ENCODE results near the gene RBM38.
"Not testable (repeated sequence)": the region's sequence is repeated elsewhere in the genome, so short reads cannot be mapped to it uniquely, and the experiment has no call there.

Gene RBM38

DNA sequence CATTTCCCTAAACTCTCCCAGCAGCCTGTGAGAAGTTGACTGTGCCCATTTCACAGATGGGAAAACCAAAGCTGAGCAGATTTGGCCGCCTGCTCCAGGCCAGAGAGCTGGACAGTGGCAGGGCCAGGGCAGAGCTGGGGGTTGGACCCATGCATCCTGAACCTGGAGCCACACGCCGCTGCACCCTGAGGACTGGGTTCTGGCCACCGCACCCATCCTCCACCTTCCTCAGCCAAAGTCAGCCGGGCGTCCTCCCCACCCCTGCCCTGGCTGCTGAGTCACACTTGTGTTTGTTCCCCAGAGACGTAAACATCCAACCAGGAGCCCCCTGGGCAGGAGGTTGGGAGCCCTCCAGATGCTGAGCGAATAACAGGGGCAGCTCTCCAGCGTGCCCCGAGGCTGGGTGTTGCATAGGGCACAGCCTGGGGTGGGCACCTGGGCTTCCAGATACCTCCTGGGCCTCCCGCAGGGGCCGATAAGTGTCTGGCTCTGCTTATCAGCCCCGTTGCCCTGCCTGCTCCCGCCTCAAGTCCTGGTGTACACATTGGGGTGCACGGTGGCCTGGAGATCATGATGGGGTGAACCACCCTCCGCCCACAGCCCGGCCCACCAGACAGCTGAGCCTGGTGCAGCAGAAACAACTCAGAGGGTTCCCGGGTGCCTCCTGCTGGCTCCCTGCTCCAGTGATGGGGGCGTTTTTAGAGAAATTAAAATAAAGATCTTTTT lies 23.8 kb downstream of the RBM38 start:
- no peak for FAIRE-seq
- no peak for DNase-seq (ENCODE audit: extremely low spot score, insufficient read length, low read depth)

DNA sequence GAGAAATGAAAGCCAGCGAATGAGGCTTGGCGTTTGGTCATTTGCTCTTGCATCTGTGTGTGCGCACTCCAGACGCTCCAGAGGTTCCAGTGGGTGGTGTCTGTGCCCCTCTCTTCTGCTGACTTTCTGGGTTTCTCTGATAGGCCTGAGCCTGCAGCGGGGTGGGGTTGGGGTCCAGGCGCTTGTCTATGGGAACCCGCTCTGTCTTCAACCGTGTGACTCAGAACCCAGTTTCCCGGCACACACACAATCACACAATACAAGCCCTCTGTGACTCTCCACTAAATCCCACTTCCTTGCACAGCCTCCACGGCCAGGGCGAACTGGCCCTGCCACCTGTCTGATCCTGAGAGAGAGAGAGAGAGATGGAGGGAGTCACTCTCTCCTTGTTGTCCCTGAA lies 24.6 kb downstream of the RBM38 start:
- DNase-seq (ENCODE audit: extremely low spot score, insufficient read length, low read depth) (no peak), FAIRE-seq (no peak)

DNA sequence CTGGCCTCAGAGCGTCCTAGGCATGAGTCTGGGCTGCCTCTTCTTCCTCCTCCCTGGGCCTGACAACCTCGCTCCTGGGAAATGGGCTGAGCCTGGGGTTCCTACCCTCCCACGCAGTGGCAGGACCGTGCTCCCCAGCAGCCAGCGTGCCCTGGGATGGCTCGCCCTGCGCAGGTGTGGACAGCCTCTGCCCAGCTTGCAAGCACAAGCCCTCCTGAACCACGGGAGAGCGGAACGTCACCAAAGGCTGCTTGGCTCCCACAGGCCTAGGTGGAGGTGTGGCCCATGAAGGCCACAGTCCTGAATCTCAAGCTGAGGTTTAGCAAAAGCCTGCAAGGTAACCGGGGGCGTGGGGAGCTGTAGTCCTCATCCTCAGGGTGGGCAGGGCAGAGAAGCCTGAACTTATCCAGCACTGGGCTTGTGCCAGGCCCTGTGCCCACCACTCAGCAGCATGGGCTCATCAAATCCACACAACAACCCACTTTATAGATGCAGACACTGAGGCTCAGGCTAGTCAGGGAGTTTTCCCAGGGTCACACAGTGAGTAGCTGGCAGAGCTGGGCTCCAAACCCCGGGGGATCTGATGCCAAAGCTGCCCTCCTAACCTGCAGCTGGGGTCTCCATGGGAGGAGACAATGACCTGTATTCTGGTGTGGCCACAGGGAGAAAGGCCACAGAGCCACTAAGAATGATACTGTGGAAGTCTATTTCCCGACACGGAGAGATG lies 25.3 kb downstream of the RBM38 start:
- DNase-seq (ENCODE audit: extremely low spot score, insufficient read length, low read depth) (no peak), FAIRE-seq (no peak)

DNA sequence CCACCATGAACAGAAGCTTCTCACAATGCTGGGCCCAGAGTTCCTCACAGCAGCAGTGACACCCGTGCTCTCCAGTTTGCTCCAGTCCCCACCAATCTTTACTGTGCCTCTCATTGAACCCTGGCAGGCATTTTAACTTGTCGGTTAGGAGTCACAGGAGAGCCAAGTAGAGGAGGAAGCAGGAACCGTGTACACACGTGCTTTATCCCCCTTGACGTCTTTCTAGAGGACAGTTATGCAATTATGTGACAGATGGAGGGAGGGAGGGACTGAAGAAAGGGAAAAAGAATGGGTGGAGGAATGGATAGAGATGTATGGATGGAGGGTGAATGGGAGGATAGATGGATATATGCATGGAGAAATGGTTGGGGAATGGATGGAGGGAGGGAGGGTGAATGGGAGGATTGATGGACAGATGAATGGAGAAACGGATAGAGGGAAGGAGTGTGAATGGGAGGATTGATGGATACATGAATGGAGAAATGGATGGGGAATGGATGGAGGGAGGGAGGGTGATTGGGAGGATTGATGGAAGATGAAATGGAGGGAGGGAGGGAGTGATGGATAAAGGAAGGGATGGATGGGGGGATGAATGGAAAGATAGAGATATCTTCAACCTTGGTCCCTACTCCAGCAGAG lies 26.0 kb downstream of the RBM38 start:
- no peak for FAIRE-seq
- DNase-seq (ENCODE audit: extremely low spot score, insufficient read length, low read depth) = no peak

DNA sequence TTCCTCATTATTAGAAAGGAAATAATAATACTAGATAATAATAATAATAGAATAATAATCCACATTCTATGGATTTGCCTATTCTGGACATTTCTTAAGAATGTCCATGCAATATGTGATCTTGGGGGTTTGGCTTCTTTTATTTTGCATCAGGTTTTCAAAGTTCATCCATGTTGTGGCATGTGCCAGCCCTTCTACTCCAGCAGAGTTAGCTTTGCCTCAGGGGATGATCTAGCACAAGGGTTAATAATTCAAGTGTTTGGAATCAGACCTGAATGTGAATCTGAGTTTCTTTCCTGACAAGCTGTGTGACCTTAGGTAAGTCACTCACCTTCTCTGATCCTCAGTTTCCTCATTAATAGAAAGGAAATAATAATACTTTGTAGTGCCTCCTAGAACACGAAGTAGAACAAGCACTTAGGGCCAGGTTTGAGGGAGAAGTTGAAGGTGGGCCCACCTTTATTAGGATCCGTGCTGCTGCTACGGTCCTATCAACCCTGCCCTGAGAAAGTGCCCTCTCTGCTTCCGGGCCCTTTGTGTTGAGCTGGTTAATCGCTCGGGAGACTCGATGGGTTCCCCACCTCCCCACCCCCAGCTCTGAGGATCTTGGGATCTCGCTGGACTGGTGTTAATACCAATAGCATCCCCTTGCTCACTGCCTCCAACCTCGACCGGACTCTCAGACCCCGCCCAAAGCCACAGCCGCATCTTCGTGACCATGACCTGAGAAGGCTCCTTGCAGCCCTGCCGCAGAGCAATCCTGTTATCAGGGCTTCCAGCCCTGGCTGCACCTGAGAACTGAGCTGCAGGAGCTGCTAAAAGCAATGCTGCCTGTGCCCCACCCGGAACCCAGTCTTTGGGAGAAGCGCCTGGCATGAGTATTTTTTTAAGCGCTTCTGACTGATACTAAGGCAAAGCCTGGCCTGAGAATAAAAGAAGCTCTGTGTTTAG lies 26.9 kb downstream of the RBM38 start:
- FAIRE-seq (no peak), DNase-seq (ENCODE audit: extremely low spot score, insufficient read length, low read depth) (no peak)

DNA sequence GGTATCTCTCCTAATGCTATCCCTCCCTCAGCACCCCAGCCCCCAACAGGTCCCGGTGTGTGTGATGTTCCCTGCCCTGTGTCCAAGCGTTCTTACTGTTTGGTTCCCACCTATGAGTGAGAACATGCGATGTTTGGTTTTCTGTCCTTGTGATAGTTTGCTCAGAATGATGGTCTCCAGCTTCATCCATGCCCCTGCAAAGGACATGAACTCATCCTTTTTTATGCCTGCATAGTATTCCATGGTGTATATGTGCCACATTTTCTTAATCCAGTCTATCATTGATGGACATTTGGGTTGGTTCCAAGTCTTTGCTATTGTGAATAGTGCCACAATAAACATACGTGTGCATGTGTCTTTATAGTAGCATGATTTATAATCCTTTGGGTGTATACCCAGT lies 28.3 kb downstream of the RBM38 start:
- FAIRE-seq; DNase-seq (ENCODE audit: extremely low spot score, insufficient read length, low read depth): not testable (repeated sequence)

DNA sequence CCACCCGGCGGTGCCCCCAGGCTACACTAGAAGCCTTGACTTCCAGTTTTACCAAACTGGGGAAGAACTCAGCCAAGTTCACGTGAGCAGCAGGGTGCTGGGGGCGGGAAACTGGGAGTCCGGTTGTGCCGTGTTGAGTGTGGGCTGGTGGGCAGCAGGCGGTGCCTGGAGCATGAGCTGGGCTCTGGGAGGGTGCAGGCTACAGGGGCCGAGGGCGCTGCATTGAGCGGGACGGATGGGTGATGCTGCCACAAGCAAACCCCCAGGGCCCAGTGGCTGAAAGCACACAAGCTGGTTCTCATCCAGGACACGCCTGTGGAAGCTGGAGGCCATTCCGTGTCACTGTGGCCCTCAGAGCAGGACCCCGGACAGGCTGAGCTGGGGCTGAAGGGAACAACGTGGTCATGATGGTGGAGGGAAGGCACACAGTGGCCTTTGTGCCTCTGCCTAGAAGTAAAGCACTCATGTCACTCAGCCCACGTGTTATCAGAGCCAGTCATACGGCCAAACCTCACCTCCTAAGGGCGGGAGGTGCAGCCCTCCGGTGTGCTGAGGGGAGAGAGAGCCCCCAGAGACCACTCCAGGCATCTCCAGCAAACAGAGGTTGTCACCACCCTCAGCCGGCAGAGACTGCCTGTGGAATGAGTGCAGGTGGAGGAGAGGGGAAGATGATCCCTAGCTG lies 29.5 kb downstream of the RBM38 start:
- DNase-seq (ENCODE audit: extremely low spot score, insufficient read length, low read depth) = no peak
- no peak for FAIRE-seq

DNA sequence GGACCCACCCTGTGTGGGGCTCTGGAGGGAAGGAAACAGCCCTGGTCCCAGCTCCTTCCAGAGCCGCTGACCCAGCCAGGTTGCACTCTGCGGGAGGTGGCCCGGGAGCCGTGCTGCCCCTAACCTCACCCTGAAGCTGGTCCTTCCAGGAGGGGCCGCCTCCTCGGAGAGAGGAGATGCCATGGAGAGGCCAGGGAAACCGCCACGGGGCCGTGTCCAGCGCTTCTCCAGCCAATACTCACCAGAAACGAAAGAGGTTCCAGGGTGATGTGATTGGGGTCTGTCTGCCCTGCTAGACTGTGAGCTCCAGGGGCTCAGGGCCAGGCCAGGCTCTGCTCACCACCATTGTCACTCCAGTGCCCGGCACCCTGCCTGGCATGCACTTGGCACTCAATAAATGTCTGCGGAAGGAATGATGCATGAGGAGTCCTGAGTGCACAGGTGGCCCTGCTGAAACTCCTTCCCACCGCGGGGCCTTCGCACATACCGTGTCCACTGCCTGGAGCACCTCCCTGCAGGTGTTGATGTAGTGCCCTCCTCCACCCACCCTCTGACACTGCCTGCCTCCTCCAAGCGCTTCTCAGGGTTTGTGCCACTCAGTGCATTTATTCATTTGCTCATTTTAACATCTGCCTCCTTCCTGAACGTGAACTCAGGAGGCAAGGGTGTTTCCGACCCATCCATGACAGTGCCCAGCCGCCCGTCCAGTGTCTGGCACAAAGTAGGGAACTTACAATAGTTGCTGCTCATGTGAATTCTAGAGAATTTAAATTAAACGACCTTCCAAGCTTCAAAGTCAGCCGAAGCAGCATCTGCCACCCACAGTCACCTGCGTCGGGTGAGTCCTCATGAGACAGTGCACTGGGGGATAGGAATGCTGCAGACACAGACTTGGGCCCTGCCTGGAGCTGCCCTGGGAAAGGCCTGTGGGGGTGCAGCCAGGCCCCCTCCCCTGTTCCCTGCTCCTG lies 30.3 kb downstream of the RBM38 start:
- DNase-seq (ENCODE audit: extremely low spot score, insufficient read length, low read depth) (no peak), FAIRE-seq (no peak)

DNA sequence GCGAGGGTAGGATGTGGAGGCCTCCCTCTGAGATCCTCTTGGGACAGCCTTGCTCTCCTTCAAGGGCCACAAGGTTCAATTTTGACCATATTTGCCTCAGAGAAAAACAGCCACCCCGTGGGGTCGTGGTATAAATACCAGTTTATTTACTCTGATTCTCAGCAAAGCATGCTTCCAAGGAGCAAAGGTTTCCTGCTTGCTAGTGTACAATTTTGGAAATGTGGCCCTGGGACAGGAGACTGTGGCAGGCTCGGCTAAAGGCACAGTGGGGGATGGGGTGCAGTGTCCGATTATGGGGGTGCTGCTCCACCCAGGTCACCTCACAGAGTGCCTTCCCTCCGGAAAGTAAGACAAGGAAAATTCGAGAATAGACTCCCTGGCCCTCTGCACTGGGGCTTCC lies 31.1 kb downstream of the RBM38 start:
- FAIRE-seq (no peak), DNase-seq (ENCODE audit: extremely low spot score, insufficient read length, low read depth) (no peak)

DNA sequence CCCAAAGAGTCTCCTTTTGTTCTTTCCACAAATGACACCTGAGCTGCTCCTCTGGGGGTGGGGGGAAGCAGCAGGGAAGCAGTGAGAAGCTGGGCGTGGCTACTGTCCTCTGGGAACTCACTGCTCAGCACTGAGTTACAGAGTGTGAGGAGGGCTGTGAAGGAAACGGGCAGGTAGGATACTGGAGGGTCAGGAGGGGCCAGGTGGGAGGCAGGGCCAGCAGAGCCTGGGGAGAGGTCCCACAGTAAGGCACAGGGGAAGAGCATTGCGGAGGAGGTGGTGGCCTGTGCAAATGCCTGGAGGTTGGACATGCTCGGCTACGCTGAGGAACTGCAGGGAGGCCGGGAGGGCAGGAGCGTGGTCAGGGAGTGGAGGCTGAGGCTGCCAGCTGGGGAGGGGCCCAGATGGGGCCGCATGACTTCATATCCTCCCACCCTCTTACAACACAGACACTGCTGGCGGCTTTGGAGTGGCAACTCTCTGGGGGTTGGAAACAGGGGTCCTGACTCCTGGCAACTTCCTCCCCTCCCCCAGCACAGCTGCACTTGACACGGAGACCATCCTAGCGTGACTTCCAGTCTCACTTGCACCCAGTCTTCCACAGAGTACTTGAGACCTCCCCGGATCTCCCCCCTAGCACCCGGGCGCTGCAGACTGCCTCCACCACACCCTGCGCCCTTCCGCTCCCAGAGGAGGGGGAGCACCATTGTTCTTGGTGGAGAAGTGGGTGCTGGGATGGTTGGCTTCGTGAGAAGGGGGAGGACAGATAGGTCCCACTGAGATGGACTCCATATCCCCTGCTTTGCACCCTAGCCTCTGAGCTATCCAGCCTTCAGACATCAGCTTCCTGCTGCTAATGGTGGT lies 34.2 kb downstream of the RBM38 start:
- FAIRE-seq = no peak
- DNase-seq (ENCODE audit: extremely low spot score, insufficient read length, low read depth) = no peak

DNA sequence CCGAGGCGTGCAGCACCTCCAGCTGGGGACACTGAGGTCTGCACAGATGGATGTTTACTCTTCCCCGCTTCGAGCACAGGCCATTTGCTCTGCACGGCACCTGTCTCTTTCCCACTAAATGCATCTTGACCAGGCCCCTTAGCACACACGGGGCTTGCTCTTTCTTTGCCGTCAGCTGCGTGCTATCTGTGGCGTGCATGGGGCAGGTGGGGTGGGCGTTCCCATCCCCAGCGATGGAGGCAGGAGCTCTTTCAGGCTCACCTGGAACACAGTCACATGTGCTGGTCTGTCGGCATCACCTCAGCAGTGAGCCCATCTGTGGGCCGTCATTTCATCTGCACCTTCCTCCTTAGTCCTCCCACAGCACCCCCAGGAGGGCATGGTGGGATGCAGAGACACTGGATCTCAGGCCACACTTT lies 35.1 kb downstream of the RBM38 start:
- no peak for DNase-seq (ENCODE audit: extremely low spot score, insufficient read length, low read depth)
- FAIRE-seq = no peak

DNA sequence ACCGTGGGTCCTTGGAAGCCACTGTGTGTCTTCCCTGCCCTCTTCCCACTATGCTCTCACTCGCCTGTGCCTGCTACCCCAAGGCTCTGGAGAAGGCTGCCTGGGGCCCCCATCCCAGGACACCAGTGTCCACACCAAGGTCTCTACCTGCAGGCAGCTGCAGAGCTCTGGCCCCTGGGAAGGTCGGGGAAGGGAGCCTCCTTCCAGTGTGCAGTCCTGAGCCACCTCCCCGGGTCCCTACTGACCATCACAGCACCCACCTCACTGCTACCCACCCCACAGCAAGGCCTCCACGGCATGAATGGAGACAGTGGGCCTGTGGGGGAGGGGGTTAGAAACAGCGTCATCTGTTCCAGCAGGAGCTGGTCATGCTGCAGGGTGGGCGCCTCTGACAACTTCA lies 35.6 kb downstream of the RBM38 start:
- FAIRE-seq (no peak), DNase-seq (ENCODE audit: extremely low spot score, insufficient read length, low read depth) (no peak)

DNA sequence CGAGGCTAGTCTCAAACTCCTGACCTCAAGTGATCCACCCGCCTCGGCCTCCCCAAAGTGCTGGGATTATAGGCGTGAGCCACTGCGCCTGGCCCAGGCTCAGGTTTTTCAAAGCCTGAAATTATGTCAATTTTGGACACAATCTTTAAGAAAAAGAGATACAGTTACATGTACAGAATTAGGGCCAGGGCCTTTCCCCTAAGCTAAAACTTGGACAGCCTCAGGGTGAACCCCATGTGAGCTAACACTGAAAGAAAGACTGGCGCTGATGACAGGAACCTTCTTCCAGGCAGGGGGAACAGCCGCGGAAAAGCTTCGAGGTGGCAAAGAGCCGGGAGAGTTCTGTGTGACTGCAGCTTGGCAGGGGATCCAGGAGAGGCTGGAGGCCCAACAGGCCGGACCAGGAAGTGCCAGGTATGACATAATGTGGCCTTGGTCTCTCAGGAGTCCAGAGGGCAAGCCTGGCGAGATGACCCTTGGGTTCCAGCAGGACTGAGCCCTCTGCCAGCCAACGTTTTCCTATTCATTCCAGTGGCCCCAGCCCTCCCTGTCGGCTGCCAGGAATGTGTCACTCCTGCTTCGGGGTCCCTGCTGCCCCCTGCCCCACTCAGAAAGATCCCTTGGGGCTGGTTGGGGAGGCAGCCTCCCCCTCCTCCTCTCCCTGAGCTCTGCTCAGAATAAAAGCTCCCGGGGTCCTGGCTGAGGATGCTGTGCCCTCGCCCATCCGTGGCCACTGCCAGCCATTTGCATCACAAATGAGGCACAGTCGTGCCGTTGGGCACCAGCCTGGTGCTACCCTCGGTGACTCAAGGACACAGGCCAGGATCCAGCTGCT lies 37.3 kb downstream of the RBM38 start:
- no peak for DNase-seq (ENCODE audit: extremely low spot score, insufficient read length, low read depth)
- no peak for FAIRE-seq

DNA sequence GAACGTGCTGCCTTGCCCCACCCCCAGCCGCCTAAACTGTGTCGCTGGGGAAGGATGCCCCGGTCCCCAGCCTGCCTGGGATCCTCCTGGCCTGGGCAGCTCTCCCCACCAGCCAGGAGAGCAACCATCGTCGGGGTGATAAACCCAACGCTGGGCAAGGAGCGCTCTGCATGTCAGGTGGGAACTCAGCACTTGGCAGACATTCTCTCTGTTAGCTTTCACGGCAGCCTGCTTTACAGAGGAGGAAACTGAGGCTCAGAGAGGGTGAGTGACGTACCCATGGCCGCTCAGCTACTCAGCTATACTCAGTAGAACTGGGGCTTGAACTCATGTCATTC lies 37.9 kb downstream of the RBM38 start:
- DNase-seq (ENCODE audit: extremely low spot score, insufficient read length, low read depth) = no peak
- FAIRE-seq = no peak

DNA sequence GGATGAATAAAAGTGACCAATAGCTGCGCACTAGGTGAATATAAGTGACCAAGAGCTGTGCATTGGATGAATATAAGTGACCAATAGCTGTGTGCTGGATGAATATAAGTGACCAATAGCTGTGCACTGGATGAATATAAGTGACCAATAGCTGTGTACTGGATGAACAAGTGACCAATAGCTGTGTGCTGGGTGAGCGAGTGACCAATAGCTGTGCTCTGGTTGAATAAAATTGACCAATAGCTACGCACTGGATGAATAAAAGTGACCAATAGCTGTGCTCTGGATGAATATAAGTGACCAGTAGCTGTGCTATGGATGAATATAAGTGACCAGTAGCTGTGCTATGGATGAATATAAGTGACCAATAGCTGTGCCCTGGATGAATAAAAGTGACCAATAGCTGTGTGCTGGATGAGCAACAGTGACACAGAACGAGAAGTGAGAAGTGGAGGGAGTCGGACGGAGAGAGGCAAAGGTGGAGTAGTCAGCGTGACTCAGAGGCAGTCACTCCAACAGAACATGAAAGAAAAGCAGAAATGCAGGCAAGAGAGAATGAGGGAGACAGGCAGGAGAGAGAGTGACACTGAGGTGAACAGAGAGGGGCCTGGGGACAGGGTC lies 38.5 kb downstream of the RBM38 start:
- DNase-seq (ENCODE audit: extremely low spot score, insufficient read length, low read depth) (no peak), FAIRE-seq (no peak)

DNA sequence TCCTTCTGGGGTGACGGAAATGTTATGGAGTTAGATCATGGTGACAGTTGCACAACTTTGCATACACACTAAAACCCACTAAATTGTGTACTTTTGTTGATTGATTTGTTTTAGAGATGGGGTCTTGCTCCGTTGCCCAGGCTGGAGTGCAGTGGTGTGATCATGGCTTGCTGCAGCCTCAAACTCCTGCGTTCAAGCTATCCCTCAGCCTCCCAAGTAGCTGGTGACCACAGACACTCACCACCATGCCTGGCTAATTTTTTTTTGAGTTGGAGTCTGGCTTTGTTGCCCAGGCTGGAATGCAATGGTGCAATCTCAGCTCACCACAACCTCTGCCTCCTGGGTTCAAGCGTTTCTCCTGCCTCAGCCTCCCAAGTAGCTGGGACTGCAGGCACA lies 39.0 kb downstream of the RBM38 start:
- FAIRE-seq; DNase-seq (ENCODE audit: extremely low spot score, insufficient read length, low read depth): not testable (repeated sequence)

DNA sequence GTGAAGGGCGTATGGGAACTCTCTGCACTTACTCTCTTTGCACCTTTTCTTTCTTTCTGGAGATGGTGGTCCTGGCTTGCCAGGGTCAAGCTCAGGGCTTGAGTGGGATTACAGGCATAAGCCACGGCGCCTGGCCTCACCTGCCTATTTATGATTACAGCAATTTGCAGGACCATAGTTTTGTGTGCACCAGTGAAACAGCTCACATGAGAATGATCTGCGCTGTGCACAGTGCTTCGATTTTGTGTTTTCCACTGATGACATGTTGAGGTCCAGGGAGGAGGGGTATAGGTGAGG lies 40.3 kb downstream of the RBM38 start:
- no peak for DNase-seq (ENCODE audit: extremely low spot score, insufficient read length, low read depth)
- no peak for FAIRE-seq
